Measurements from ENCODE around the gene KRTAP4-2.
A peak's percentile ranks its signal among the peaks of the same experiment; 100 is the strongest.
"Not testable (repeated sequence)": the region's sequence is repeated elsewhere in the genome, so short reads cannot be mapped to it uniquely, and the experiment has no call there.

The KRTAP4-2 gene

DNA sequence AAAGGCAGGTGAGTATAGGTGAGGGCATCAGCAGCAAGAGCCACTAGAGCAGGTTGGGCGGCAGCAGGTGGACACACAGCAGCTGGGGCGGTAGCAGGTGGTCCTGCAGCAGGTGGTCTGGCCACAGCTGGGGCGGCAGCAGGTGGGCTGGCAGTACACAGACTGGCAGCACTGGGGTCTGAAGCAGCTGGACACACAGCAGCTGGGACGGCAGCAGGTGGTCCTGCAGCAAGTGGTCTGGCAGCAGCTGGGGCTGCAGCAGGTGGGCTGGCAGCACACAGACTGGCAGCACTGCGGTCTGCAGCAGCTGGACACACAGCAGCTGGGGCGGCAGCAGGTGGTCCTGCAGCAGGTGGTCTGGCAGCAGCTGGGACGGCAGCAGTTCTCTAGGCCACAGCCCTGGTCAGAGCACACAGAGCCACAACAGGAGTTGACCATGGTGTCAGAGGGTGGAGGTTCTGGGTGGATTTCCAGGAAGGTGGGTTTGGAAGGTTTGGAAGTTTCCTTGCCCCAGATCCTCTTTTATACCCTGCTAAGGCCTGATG lies at the start of gene KRTAP4-2:
Gene KRTAP4-2, minus strand, starts transcription at position 495 of the 545 bp plus-strand sequence. Its CDS starts 57 bp downstream, at position 438.
- no peak for DNase-seq

GRCh38 chr17:41226598-41227095 lies 48.6 kb upstream of the KRTAP4-2 start, which contains the start of gene KRTAP9-2:
Gene KRTAP9-2, plus strand, starts transcription at chr17:41226648. Its CDS starts 7 bp downstream, at chr17:41226655.
- DNase-seq = not testable (repeated sequence)

GRCh38 chr17:41226051-41226450 lies 48.0 kb upstream of the KRTAP4-2 start:
- DNase-seq = no peak

- no peak for DNase-seq
Observed at GRCh38 chr17:41223821-41224220, 45.8 kb upstream of the KRTAP4-2 start.

DNA sequence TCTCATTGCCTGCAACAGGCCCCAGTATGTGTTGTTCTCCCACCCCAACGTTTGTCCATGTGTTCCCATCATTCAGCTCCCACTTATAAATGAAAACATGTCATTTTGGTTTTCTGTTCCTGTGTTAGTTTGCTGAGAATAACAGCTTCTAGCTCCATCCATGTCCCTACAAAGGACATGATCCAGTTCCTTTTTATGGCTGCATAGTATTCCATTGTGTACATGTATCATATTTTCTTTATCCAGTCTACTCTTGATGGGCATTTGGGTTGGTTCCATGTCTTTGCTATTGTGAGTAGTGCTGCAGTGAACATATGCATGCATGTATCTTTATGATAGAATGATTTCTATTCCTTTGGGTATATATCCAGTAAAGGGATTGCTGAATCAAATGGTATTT lies 37.7 kb upstream of the KRTAP4-2 start:
- DNase-seq = no peak

DNA sequence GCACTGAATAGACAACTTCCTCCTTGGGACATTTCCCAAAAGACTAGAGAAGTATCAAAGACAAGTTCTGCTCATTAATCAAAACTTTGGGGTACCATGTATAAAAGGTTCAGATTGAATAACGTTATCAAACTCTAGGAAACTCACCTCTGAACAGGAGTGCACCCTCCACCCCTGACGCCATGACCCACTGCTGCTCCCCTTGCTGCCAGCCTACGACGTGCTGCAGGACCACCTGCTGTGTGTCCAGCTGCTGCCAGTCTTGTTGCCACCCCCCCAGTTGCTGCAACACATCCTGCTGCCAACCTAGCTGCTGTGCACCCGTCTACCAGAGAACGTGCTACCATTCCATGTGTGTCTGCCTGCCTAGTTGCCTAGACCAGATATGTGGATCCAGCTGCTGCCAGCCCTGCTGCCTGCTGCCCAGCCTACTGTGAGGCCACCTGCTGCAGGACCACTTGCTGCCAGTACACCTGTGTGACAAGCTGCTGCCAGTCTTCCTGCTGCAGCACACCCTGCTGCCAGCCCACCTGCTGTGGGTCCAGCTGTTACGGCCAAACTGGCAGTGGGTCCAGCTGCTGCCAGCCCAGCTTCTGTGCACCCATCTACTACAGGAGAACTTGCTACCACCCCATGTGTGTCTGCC lies 34.6 kb upstream of the KRTAP4-2 start:
- DNase-seq = peak; percentile 1

DNA sequence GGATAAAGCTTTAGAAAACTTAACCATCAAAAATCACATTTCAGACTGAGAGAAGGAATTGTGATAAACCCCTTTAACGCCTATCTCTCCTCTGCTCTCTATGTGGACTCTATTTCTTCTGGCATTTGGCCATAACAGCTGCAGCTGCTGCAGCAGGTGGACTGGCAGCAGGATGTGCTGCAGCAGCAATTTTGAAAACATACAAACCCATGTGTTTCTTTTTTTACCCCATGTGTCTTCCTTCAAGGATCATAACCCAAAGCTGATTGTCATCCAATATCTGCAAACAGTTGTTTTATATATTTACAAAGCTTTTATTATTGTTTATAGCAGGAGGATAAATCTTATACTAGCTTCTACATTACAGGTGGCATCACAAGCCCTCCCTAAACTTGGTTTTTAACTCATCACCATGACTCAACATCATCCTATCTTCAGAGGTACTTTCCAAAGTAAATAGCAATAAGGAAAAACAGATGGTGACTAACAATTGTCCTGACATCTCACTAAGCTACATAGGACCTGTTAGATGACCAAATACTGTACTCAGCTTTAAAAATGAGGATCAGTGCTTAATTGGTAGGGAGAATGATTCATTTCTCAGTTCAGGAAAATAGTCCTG lies 33.9 kb upstream of the KRTAP4-2 start:
- DNase-seq = no peak

GRCh38 chr17:41199421-41200078 lies 21.5 kb upstream of the KRTAP4-2 start:
- no peak for DNase-seq

DNA sequence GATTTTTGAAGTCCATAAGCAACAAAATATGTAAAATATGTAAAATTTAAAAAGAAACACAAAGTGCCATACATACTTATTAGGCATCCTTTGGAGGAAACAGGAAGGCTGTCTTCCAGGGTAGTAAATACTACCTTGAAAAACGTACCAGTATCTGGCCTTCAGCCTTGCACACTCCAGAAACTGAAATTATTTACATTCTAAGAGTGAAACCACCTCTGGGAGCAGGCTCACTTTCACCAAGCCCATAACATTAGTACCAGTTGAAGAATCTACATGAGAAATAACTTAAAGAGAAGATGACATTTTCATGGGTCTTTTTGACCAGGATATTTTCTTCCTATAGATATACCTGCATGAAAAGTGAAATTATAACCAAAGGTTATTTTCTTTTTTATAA lies 18.0 kb upstream of the KRTAP4-2 start:
- DNase-seq = no peak

DNA sequence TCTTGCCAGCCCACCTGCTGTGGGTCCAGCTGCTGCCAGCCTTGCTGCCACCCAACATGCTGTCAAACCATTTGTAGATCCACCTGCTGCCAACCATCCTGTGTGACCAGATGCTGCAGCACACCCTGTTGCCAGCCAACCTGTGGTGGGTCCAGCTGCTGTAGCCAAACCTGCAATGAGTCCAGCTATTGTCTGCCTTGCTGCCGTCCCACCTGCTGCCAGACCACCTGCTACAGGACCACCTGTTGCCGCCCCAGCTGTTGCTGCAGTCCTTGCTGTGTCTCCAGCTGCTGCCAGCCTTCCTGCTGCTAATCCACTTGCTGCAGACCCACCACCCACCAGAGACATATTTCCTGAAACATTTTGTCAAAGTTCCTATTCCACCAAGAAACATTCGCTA lies 12.3 kb upstream of the KRTAP4-2 start:
- DNase-seq = no peak

DNA sequence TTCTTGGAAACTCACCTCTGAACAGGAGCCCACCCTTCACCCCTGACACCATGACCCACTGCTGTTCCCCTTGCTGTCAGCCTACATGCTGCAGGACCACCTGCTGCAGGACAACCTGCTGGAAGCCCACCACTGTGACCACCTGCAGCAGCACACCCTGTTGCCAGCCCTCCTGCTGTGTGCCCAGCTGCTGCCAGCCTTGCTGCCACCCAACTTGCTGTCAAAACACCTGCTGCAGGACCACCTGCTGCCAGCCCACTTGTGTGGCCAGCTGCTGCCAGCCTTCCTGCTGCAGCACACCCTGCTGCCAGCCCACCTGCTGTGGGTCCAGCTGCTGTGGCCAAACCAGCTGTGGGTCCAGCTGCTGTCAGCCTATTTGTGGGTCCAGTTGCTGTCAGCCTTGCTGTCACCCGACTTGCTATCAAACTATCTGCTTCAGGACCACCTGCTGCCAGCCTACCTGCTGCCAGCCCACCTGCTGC lies 11.9 kb upstream of the KRTAP4-2 start, which contains the start of gene KRTAP9-1:
Gene KRTAP9-1, plus strand, starts transcription at position 51 of the 482 bp plus-strand sequence. Its CDS starts 0 bp downstream, at position 51.
- DNase-seq = not testable (repeated sequence)

GRCh38 chr17:41186872-41187271 lies 8.9 kb upstream of the KRTAP4-2 start:
- DNase-seq = no peak

DNA sequence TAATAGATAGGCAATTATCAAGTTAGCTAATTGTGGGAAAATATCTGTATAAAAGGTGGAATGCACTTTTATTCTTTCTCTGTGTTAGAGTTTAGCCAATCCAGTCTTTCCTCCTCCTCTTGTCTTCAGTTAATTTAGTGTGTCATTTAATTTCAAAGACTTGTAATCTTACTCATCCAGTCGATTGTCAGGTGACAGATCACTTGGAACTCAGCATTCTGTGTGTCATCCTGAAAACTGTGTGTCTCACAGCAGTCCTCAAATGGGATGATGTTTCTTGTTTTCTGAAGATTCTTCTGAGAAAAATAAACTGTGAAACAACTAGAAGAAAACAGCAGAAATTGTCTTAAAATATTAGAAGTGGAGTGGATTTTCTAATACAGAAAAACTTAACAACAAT lies 7.0 kb upstream of the KRTAP4-2 start:
- no peak for DNase-seq

- DNase-seq = no peak
Observed at GRCh38 chr17:41184480-41184961, 6.5 kb upstream of the KRTAP4-2 start, which contains the start of gene KRTAP4-1. Gene KRTAP4-1, minus strand, starts transcription at chr17:41184911. Its CDS starts 57 bp downstream, at chr17:41184854.

DNA sequence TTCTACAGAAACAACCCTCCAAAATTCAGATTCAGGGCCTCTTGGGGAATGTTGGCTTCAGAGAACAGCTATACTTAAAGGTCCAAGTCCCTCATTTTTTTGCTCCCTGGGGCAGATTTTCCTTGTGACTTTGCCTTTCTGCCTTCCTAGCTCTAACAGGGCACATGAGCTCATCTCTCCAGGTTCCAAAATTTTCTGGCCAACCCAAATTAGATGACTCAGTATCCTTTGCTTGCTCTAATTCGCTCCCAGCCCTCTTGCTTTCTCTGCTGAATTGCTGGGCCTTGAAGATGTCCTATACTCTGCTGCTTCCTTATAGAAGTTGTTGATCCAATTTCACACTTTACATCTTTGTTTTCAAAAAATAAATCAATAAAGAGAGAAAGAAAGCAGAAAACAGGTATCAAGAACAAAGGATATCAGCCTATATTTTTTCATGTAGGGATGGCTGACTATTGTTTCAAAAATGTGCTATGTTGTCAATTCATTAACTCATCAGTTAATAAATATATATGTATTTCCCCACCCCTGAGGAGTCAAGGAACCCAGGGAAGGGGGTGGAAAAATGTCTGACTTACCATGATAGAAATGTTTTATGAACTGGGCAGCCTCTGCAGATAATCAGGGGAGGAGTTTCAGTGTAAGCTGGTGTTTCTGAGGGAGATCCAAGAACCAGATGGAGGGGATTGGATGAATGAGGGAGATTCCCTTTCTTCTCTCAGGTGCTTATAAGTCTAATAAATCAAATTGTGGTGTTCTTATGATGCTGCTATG lies 1.0 kb upstream of the KRTAP4-2 start:
- DNase-seq = no peak

GRCh38 chr17:41178341-41178740 lies 320 bp upstream of the KRTAP4-2 start:
- DNase-seq = no peak

GRCh38 chr17:41176744-41177387 lies 1.2 kb downstream of the KRTAP4-2 start:
- no peak for DNase-seq

DNA sequence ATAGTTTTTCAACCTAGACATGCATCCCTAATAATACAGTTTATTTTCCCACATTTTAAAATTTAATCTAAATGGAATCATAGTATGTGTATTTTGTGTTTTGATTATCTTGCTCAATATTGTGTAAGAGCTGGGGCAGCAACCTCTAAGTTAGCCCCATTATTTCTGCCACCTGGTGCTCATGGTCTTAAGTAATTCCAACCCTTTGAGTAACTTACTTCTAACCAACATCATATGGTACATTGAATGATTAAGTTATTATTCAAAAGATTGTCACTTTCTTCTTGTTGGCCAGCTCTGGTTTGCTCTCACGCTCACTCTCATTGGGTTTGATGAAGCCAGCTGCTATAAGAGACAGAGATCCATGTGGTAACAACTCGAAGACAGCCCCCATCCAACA lies 6.1 kb downstream of the KRTAP4-2 start:
- no peak for DNase-seq

DNA sequence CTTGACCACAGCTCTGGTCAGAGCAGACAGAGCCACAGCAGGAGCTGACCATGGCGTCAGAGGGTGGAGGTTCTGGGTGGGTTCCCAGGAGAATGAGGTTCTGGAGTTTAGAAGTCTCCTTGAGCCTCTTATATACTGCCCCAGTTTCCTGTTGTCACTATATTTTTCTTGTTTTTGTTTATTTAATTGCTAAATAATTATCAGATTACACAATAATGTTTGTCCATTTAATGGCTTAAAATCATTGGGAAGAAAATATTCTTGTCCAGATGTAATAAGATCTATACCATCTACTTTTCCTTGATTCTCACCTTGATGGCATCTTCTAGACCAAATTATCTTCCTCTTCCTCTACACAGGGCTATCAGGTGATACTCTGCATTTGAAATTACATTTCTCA lies 9.9 kb downstream of the KRTAP4-2 start, which contains the start of gene KRTAP4-3:
Gene KRTAP4-3, minus strand, starts transcription at position 101 of the 400 bp plus-strand sequence. Its CDS starts 49 bp downstream, at position 52.
- DNase-seq = no peak

DNA sequence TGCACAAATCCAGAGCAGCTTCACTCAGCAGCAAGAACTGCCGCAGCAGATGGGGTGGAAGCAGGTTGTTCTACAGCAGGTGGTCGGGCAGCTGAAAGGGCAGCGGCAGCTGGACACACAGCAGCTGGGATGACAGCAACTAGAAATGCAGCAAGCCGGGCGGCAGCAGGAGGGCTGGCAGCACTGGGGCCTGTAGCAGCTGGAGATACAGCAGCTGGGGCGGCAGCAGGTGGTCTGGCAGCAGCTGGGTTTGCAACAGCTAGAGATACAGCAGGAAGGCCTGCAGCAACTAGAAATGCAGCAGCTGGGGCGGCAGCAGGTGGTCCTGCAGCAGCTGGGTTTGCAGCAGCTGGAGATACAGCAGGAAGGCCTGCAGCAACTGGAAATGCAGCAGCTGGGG lies 10.5 kb downstream of the KRTAP4-2 start:
- no peak for DNase-seq

DNA sequence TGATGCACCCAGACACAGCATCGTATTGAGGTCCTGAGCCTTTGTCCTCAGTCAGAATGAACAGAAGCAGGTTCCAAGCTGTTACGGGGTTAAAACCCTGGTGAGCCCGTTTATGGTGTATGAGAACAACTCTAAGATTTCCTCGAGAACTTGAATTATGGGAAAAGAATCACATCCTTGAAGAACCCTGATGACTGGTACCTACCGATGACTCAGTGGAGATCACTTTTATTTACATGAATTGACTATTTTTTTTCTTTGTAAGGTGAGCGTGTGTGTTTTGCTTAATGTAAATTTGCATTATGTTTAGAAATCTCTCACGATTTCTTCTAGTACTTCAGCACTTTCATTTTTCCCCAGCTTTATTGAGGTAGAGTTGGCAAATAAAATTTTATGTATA lies 14.2 kb downstream of the KRTAP4-2 start:
- DNase-seq = no peak

DNA sequence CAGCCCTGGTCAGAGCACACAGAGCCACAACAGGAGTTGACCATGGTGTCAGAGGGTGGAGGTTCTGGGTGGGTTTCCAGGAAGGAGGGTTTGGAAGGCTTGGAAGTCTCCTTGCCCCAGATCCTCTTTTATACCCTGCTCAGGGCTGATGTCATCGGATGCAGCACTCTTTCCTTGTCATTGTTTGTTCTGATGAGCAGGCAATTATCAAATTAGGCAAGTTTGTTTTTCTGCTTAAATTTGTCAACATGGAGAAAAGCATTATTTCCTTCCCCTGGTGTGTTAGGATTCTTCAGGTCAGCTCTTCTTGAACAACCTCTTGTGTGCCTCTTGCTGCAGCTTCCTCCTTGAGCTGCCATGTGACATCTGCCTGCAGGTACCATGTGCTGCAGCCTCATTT lies 17.4 kb downstream of the KRTAP4-2 start, which contains the start of gene KRTAP4-4:
Gene KRTAP4-4, minus strand, starts transcription at position 101 of the 400 bp plus-strand sequence. Its CDS starts 57 bp downstream, at position 44.
- DNase-seq = no peak
